Limb (tissue), 2 donors: ENCODE results near the gene NOL9.
"Not testable (repeated sequence)": the region's sequence is repeated elsewhere in the genome, so short reads cannot be mapped to it uniquely, and the experiment has no call there.

Experiments used
- DNase-seq, 2 donors: peaks; one replicate each; pipeline ENCODE4 v3.0.0-alpha.2; 2016; ENCODE audit errors: extremely low spot score in 2 of 2

NOL9 gene

DNA sequence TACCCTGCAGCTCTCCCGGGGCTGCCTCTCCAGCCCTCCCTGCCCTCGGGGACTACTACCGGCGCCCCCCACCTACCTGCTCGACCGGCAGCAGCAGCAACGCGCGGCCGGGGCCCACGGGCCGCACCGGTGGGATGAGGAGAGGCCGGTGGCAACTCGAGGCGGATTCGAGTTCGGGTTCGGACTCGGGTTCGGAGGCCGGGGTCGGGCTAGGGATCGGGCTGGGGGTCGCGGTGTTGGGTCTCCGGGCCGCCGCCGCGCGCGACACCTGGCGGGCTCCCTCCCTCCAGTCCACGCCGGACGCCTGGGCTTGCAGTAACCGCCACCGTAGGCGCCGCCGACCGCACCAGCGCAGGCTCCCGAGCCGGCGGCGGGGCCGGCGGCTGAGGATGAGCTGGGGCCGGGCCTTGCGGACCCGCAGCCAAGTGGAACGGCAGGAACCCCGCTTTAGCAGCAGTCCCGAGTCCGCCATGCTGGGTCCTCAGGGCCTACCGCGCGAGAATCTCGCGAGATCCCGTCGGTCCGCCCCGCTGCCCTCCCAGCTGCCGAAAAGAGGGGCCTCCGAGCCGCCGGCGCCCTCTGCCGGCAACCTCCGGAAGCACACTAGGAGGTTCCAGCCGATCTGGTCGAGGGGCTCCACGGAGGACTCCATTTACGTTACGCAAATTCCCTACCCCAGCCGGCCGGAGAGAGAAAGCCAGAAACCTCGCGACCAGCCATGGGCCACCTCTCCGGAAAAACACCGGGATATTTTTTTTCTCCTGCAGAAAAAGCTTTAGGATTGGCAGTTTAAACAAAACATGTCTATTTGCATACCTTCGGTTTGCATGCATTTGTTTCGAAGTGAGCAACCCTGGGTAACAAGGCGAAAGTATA lies at the start of gene NOL9:
NOL9 (minus strand) TSS at position 483 of the 876 bp plus-strand sequence; CDS start at position 472, 11 bp downstream.
- DNase-seq = peak; percentile 93 to 98

DNA sequence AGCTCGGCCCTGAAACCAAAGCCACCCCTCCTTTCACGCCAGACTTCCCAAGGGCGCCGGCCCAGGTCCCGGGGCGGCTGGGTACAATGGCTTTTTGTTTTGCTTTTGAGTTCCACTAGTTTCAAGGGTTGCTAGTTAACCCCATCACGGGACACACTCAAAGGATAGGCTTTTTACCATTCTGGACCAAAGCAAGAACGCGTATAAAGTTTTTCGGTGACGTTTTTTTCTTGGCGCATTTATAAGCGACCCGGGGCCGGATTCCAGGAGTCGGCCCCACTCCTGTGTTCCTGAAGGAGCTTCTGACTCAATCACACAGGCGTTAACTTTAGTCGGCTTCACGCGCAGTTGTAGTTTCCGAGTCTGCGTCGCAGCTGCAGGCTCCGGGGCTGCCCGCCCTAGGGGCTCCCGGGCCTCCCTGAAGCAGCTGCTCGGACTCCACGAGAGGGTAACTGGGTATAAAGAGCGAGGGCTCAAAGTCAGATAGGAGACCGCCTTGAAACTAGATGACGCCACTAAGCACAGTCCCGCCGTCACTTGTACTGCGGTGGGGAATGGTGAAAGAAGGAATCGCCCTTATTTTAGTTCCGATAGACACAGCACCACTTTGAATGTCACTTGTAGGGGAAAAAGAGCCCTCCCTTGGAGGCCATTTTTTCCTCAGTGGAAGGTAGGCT lies 49.1 kb upstream of the NOL9 start:
- peak; percentile 83 to 85 for DNase-seq

DNA sequence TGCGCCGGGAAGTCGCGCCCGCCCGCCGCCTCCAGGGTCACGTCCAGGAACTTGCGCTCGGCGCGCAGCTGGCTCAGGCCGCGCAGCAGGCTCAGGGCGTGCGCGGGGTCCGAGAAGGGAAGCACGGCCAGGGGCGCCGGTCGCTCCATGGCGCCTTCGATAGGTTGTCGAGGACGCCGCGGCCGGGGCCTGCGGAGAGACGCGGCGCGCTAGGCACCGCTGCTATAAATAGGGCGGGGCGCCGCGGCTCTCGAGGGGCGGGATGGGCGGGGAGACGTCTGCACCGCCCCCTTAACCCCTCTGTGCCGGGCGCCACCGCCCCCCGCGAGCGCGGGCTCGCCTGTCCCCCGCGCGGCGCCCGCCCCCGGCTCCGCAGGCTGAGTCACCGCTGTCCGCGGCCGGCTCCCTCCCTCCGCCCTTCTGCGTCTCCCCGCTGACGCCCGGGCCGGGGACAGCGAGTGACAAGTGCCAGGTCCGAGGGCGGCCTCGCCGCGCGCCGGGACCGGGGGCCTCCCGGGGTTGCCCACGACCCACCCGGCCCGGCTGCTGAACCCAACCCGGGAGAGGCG lies 48.4 kb upstream of the NOL9 start, which contains the start of gene KLHL21:
KLHL21 (minus strand) TSS at position 201 of the 569 bp plus-strand sequence; CDS start at position 149, 52 bp downstream.
- DNase-seq = peak; percentile 89 to 91

DNA sequence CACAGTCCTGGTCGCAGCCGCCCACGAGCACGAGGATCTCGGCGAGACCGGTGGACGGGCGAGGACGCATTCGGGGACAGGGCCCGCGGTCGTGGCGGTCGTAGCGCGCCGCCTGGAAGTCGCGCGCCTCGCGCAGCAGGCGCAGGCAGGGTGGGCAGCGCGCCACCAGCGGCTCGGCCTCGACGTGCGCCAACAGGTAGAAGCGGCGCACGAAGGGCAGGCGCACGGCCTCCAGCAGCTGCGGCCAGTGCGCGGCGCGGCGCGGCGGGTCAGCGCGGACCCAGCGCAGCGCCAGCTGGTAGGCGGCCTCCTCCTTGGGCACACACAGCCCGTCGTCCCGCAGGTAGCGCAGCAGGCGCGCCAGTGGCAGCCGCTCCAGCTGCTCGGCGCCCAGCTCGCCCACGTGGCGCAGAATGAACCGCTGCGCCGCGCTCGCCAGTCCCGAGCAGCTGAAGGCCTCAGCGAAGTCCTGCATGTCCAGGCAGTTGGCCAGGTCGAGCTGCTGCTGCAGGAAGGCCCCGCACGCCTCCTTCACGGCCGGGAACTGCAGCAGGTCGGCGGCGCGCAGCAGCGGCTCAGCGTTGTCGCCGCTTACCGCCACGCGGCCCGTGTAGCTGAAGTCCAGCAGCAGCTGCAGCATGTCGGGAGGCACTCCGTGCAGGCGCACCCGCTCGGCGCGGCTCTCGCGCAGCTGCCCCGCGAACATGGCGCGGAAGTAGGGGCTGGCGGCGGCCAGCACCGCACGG lies 47.8 kb upstream of the NOL9 start:
- DNase-seq = no peak

- peak in 1 of 2 donors; percentile 69 for DNase-seq
These were observed 47.0 kb upstream of the NOL9 start for GRCh38 chr1:6601049-6601922.

- DNase-seq = no peak
These were observed 46.2 kb upstream of the NOL9 start for GRCh38 chr1:6600410-6601048.

DNA sequence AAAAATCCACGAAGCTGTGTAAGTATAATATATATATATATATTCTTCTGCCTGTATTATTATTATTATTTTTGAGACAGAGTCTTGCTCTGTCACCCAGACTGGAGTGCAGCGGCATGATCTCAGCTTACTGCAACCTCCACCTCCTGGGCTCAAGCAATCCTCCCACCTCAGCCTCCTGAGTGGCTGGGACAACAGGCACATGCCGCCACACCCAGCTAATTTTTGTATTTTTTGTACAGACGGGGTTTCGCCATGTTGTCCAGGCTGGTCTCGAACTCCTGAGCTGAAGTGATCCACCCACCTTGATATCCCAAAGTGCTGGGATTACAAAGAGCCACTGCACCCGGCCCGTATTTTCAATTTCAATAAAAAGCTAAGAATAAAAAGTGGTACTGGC lies 45.7 kb upstream of the NOL9 start:
- DNase-seq = not testable (repeated sequence)

DNA sequence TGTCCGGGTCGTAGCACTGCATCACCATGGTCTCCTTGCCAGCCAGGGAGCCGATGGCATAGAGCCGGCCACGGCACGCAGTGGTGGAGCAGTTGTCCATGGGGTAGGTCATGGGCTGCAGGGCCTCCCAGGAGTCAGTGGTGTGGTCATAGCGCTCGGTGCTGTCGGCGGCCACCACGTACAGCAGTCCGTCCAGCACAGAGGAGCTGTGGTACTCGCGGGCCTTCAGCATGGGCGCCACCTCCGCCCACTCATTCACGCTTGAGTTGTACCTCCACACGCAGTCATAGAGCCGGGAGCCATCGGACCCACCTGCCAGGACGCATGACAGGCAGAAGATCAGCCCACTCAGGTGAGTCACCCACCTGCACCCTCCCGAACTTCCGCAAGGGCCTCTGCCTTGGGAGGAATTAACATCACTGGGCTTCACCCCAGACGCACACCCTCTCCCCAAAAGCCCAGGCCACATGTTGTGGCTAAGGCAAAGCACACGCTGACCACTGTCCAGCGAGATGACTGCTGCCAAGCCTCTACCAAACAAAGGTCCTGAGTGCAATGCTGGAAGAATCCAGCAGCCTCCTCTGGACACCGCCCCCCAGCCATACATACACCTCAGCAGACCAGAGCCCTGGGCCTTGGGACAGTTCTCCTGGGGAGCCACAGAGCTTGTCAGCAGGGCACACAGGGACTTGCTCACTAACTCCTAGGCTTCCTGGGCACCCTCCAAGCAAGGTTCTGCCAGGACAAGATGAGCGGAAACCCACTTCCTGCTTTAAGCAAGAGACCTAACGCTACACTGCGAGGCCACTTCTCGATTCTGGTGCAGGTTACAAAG lies 45.0 kb upstream of the NOL9 start:
- no peak for DNase-seq

DNA sequence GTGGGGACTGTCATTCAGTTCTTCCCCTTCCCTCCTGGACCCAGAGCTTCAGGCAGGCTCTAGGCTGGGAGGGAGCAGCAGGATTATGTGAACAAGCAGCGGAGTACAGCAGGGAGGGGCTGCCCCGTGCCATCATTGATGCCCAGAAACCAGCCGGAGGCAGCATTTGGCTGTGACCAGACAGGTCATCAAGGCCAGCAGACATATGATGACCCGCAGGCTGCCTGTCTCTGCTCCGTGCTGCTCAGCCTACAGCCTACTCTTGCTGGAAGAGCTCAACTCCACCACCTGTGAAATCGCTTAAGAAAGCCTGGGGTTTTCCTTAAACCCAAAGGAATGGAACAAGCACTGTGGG lies 43.4 kb upstream of the NOL9 start:
- DNase-seq = no peak

GRCh38 chr1:6596886-6597776 lies 42.8 kb upstream of the NOL9 start:
- no peak for DNase-seq

- no peak for DNase-seq
These were observed 42.0 kb upstream of the NOL9 start for GRCh38 chr1:6596351-6596750.

- DNase-seq = no peak
These were observed 40.8 kb upstream of the NOL9 start for GRCh38 chr1:6594977-6595740.

GRCh38 chr1:6593810-6594209 lies 39.5 kb upstream of the NOL9 start:
- no peak for DNase-seq

DNA sequence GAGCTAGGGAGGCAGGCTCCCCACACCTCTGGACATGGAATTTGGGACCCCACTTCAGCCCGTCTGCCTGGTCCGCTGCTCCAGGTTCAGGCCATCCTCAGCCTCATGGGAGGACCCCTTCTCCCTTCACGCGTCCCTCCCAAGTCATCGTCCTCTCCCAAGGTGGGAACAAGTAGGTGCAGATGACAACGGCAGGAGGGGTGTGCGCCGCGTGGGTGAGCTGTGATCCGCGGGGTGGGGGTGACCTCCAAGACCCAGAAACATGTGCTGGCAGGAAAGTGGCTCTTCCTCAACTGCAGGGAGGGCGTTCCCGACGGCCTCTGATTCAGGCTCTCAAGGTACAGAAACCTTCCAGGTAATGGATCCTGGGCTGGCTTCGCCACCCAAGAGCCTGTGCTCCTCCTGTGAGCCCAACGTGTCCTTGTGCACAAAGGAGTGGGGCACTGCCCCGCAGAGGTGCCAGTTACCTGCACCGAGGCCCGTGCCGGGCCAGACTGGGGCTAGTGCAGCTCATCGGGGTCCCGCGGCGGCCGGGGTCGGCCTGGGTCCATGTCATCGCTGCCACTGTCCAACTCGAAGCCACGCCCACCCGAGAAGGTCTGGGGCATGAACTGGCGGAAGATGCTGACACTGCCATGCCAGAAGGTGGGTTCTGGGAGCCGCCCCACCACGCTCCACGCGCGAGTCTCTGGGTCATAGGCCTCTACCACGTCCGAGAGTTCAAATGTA lies 38.7 kb upstream of the NOL9 start:
- DNase-seq = peak in 1 of 2 donors; percentile 25

DNA sequence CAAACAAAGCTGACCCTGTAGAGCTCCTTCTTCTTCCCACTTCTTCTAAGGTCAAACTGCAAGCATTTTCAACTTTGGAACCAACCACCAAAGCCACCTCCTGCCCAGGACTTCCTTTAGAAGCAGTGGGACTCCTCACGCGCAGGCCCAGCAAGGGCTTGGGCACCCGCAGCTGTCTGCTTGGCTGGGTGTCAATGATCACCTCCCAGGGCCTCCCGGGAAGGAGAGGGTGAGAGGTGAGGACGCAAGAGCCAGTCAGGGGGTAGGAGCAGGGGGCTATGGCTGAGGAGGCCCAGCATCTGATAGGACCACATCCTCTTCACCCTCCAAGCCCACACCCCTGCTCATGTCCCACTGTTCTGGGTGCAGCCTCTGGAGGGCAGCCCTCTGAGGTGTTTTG lies 38.1 kb upstream of the NOL9 start:
- DNase-seq = peak in 1 of 2 donors; percentile 26

DNA sequence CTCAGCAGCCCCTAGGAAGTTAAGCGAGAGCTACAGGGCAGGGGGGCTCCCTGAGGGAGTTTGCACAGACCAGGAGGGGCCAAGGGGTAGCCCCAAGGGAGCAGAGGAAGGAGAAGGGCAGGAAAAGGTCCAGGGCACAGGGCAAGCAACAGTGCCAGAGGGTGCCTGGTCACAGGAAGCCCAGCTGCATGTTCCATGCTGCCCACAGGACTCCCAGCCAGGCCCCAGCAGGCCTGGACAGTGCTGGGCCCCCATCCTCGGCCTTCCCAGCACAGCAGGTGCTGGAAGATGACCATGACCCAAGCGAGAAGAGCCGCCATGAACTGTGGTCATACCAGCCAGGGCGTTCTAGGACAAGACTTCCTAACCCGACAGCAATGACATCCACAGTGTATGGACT lies 37.3 kb upstream of the NOL9 start:
- DNase-seq = no peak

GRCh38 chr1:6591222-6591621 lies 36.9 kb upstream of the NOL9 start:
- no peak for DNase-seq
